Liver (tissue), 9 donors: ENCODE results near the gene PPP2R2C. TPM values are rescaled to one million over a fixed set of nuclear protein-coding genes. Genes with fewer than 3 reads are reported as not detected.

Experiments
- DNase-seq: peaks from one replicate; pipeline ENCODE4 v3.0.0-alpha.2; 2017; ENCODE audit warnings: low spot score
- H3K27ac ChIP-seq, 2 donors: one replicate each; pipeline ENCODE4 v1.7.0; 2013; ENCODE audit warnings: inconsistent platforms in 2 of 2, low read length in 2 of 2, control low read depth in 1 of 2, low read depth in 1 of 2, mild to moderate bottlenecking in 1 of 2
- H3K27me3 ChIP-seq, 4 donors: one replicate each; pipeline versions ENCODE4 v1.6.1 to v1.7.0; 2013; ENCODE audit warnings: low read length in 3 of 4, inconsistent platforms in 1 of 4, mild to moderate bottlenecking in 1 of 4, moderate library complexity in 1 of 4; ENCODE audit not compliant: control insufficient read depth in 4 of 4, insufficient read depth in 4 of 4
- H3K36me3 ChIP-seq, 4 donors: one replicate each; pipeline versions ENCODE4 v1.6.1 to v1.7.0; 2013; ENCODE audit warnings: low read length in 3 of 4, mild to moderate bottlenecking in 3 of 4, low read depth in 1 of 4, moderate library complexity in 1 of 4; ENCODE audit not compliant: control insufficient read depth in 4 of 4, insufficient read depth in 3 of 4
- H3K4me1 ChIP-seq, 4 donors: one replicate each; pipeline versions ENCODE4 v1.6.1 to v1.7.0; 2013; ENCODE audit warnings: low read length in 3 of 4, mild to moderate bottlenecking in 3 of 4, moderate library complexity in 1 of 4; ENCODE audit not compliant: control insufficient read depth in 4 of 4, insufficient read depth in 4 of 4
- H3K4me3 ChIP-seq, 3 donors: one replicate each; pipeline versions ENCODE4 v1.6.1 to v1.7.0; 2013; ENCODE audit warnings: low read length in 3 of 3, control low read depth in 1 of 3, low read depth in 1 of 3, mild to moderate bottlenecking in 1 of 3
- H3K9ac ChIP-seq, 2 donors: one replicate each; pipeline ENCODE4 v1.7.0; 2013; ENCODE audit warnings: low read length in 2 of 2, mild to moderate bottlenecking in 2 of 2, moderate library complexity in 2 of 2, control low read depth in 1 of 2, low read depth in 1 of 2
- H3K9me3 ChIP-seq, 4 donors: one replicate each; pipeline versions ENCODE4 v1.6.1 to v1.7.0; 2013; ENCODE audit warnings: low read length in 3 of 4; ENCODE audit not compliant: control insufficient read depth in 4 of 4
- ATF3 ChIP-seq: IDR thresholded peaks from 2 replicates; pipeline ENCODE4 v1.6.1; 2016; ENCODE audit warnings: antibody characterized with exemption
- CTCF ChIP-seq: fragments of 150-350 bp; IDR thresholded peaks from 2 replicates; pipeline ENCODE4 v1.5.1; 2017; ENCODE audit warnings: improper control_type of control experiment, low read depth, low read length; ENCODE audit not compliant: missing input control
- EGR1 ChIP-seq, 2 donors: IDR thresholded peaks; 2 replicates each; pipeline ENCODE4 v1.6.1; 2016 to 2018; ENCODE audit warnings: antibody characterized with exemption in 2 of 2, low read depth in 2 of 2
- FOXA1 ChIP-seq: IDR thresholded peaks from 2 replicates; pipeline ENCODE4 v1.6.1; 2016; ENCODE audit warnings: antibody characterized with exemption
- FOXA2 ChIP-seq: IDR thresholded peaks from 2 replicates; pipeline ENCODE4 v1.6.1; 2016; ENCODE audit warnings: antibody characterized with exemption
- GABPA ChIP-seq, 2 donors: IDR thresholded peaks in 1 of 2; conservative IDR thresholded peaks in 1 of 2; 2 replicates each; pipeline ENCODE4 v1.6.1; 2016; ENCODE audit warnings: antibody characterized with exemption in 2 of 2, mild to moderate bottlenecking in 1 of 2, moderate library complexity in 1 of 2
- HNF4A ChIP-seq, 2 donors: conservative IDR thresholded peaks; 2 replicates each; pipeline ENCODE4 v1.6.1; 2016; ENCODE audit warnings: antibody characterized with exemption in 2 of 2, mild to moderate bottlenecking in 2 of 2
- HNF4G ChIP-seq: IDR thresholded peaks from 2 replicates; pipeline ENCODE4 v1.6.1; 2016; ENCODE audit warnings: antibody characterized with exemption
- JUND ChIP-seq, 2 donors: IDR thresholded peaks; 2 replicates each; pipeline ENCODE4 v1.6.1; 2016; ENCODE audit warnings: antibody characterized with exemption in 2 of 2
- MAX ChIP-seq: IDR thresholded peaks from 2 replicates; pipeline ENCODE4 v1.6.1; 2016; ENCODE audit warnings: antibody characterized with exemption
- NR2F2 ChIP-seq: IDR thresholded peaks from 2 replicates; pipeline ENCODE4 v1.6.1; 2016; ENCODE audit warnings: antibody characterized with exemption
- RAD21 ChIP-seq, 2 donors: IDR thresholded peaks; 2 replicates each; pipeline ENCODE4 v1.6.1; 2016; ENCODE audit warnings: antibody characterized with exemption in 2 of 2, mild to moderate bottlenecking in 2 of 2
- REST ChIP-seq: IDR thresholded peaks from 2 replicates; pipeline ENCODE4 v1.6.1; 2016; ENCODE audit warnings: antibody characterized with exemption, mild to moderate bottlenecking
- RXRA ChIP-seq, 2 donors: IDR thresholded peaks; 2 replicates each; pipeline ENCODE4 v1.6.1; 2017 to 2018; ENCODE audit warnings: antibody characterized with exemption in 2 of 2, mild to moderate bottlenecking in 1 of 2
- SP1 ChIP-seq: IDR thresholded peaks from 2 replicates; pipeline ENCODE4 v1.6.1; 2018; ENCODE audit warnings: antibody characterized with exemption, mild to moderate bottlenecking
- YY1 ChIP-seq: IDR thresholded peaks from 2 replicates; pipeline ENCODE4 v1.6.1; 2016; ENCODE audit warnings: antibody characterized with exemption, mild to moderate bottlenecking
- ZBTB33 ChIP-seq: IDR thresholded peaks from 2 replicates; pipeline ENCODE4 v1.6.1; 2016; ENCODE audit warnings: antibody characterized with exemption
- WGBS: extraction: QIAGEN DNeasy Blood & Tissue Kit; methylation state at CpG from one replicate; pipeline ENCODE4 v1.1.7; 2013; 5-methylcytosine and 5-hydroxymethylcytosine counted together
- polyA plus RNA-seq, 2 donors: library from polyadenylated mRNA; stranded (reverse) in 1 of 2; unstranded in 1 of 2; fragments of 200-250 nt in 1 of 2; fragments of >200 nt in 1 of 2; fragmentation: Nextera tagmentation in 1 of 2; extraction: Ambion mirVana in 1 of 2; gene quantifications; one replicate each; pipeline versions ENCODE4 v1.2.1 to v1.2.3, GENCODE V29; 2013 to 2015
- total RNA-seq, 2 donors: library from RNA; depleted of rRNA; stranded (reverse); fragments of >200 nt; gene quantifications; one replicate each; pipeline ENCODE4 v1.2.3, GENCODE V29; 2014
- donor health status: healthy.
- donor health status: healthy.
- donor health status: healthy.
- donor health status: healthy.
- donor health status: healthy.

PPP2R2C gene
- total and polyA plus RNA-seq, 4 donors, result under 0.01 to 0.01 TPM; not detected in 2

GRCh38 chr4:6416518-6417286 lies 55.7 kb downstream of the PPP2R2C start (continued):
- no peak for TF ChIP-seq CTCF
- TF ChIP-seq FOXA1, result no peak
- no peak for TF ChIP-seq REST

- Histone ChIP-seq H3K9me3 (peaks cover 0 to 3% (median 0%) of the 10 kb centered on the region in 4 donors), H3K4me3 (no peak overlapping the region), H3K27me3 (peaks cover 0 to 7% (median 0%) of the 10 kb centered on the region in 4 donors), H3K27ac (no peak overlapping the region), H3K36me3 (no peaks in the 10 kb centered on the region), H3K9ac (no peak overlapping the region), H3K4me1 (no peaks in the 10 kb centered on the region)
- no peak for DNase-seq
- TF ChIP-seq FOXA1 (no peak), CTCF (no peak), HNF4G (no peak), MAX (no peak), FOXA2 (no peak), ATF3 (no peak), ZBTB33 (no peak), RXRA (IDR thresholded peaks at IDR 0.05) (no peak), YY1 (no peak), HNF4A (conservative IDR thresholded peaks at IDR 0.05) (no peak), RAD21 (IDR thresholded peaks at IDR 0.05) (no peak), NR2F2 (no peak), EGR1 (IDR thresholded peaks at IDR 0.05; ENCODE audit: low read depth in 2 of 2) (no peak), SP1 (no peak), REST (no peak), JUND (IDR thresholded peaks at IDR 0.05) (no peak), GABPA (IDR thresholded peaks at IDR 0.05 in 1 of 2, conservative IDR thresholded peaks at IDR 0.05 in 1 of 2) (no peak)
- 66% methylated on average over 19 of the region's 19 CpGs for WGBS
Measured at GRCh38 chr4:6415031-6415705, 57.2 kb downstream of the PPP2R2C start.
